HG02938 (cell line): Measurements from ENCODE around the gene TXLNG.
"Not testable (repeated sequence)": the region's sequence is repeated elsewhere in the genome, so short reads cannot be mapped to it uniquely, and the experiment has no call there.

Source experiments
- ATAC-seq: cut with Tn5 transposase; IDR thresholded peaks from one replicate; pipeline ENCODE4 v1.9.1; 2021; ENCODE audit warnings: mild to moderate bottlenecking, moderate library complexity; ENCODE audit not compliant: unreplicated experiment

TXLNG gene

GRCh38 chrX:16784440-16784839 is 1.8 kb upstream of the TXLNG start:
- ATAC-seq: not testable (repeated sequence)

GRCh38 chrX:16785247-16786138 is 773 bp upstream of the TXLNG start:
- ATAC-seq: no peak

GRCh38 chrX:16786791-16787735 is 797 bp downstream of the TXLNG start:
- ATAC-seq: no peak

GRCh38 chrX:16788477-16788876 is 2.2 kb downstream of the TXLNG start:
- ATAC-seq: no peak

GRCh38 chrX:16796298-16796697 is 10.0 kb downstream of the TXLNG start:
- no peak for ATAC-seq

GRCh38 chrX:16797358-16797757 is 11.1 kb downstream of the TXLNG start:
- ATAC-seq: no peak

GRCh38 chrX:16797841-16798240 is 11.6 kb downstream of the TXLNG start:
- ATAC-seq: no peak

GRCh38 chrX:16804923-16805464 is 18.7 kb downstream of the TXLNG start:
- ATAC-seq: no peak

- no peak for ATAC-seq
Observed at GRCh38 chrX:16807548-16807947, 21.3 kb downstream of the TXLNG start.

- no peak for ATAC-seq
Observed at GRCh38 chrX:16807976-16808542, 21.8 kb downstream of the TXLNG start.

- ATAC-seq: no peak
Observed at GRCh38 chrX:16814597-16814996, 28.3 kb downstream of the TXLNG start.

GRCh38 chrX:16819634-16820033 is 33.4 kb downstream of the TXLNG start:
- no peak for ATAC-seq

- ATAC-seq: no peak
Observed at GRCh38 chrX:16822723-16823122, 36.5 kb downstream of the TXLNG start.

GRCh38 chrX:16825264-16826035 is 39.2 kb downstream of the TXLNG start:
- ATAC-seq: no peak

GRCh38 chrX:16826207-16826606 is 39.9 kb downstream of the TXLNG start:
- no peak for ATAC-seq

- ATAC-seq: no peak
Observed at GRCh38 chrX:16827225-16827624, 41.0 kb downstream of the TXLNG start.

- ATAC-seq: no peak
Observed at GRCh38 chrX:16828124-16828908, 42.0 kb downstream of the TXLNG start.

GRCh38 chrX:16832301-16832700 is 46.0 kb downstream of the TXLNG start:
- no peak for ATAC-seq

GRCh38 chrX:16834806-16835205 is 48.5 kb downstream of the TXLNG start:
- no peak for ATAC-seq

GRCh38 chrX:16836371-16836770 is 50.1 kb downstream of the TXLNG start:
- no peak for ATAC-seq
